ENCODE results near the gene ARF4. TPM values are rescaled to one million over a fixed set of nuclear protein-coding genes. Genes with fewer than 3 reads are reported as not detected.

The ARF4 gene
- total RNA-seq, 1 donor from 2014 or later, result 161 TPM

- no peaks in the 10 kb centered on the region for H3K9me3 Mint-ChIP-seq (ENCODE audit: unreplicated experiment)
- no peak for TF ChIP-seq CTCF (IDR thresholded peaks at IDR 0.05; ENCODE audit: unreplicated experiment)
- peak within 1 kb of the TSS; percentile 94 for H3K27ac Mint-ChIP-seq (ENCODE audit: unreplicated experiment)
- peak; percentile 66 for DNase-seq (ENCODE audit: low spot score)
- H3K4me3 Mint-ChIP-seq (ENCODE audit: unreplicated experiment), result peak within 1 kb of the TSS; percentile 91
- H3K27me3 Mint-ChIP-seq (ENCODE audit: unreplicated experiment), result peaks cover 4% of the 10 kb centered on the region
- peaks cover 15% of the 10 kb centered on the region for H3K4me1 Mint-ChIP-seq (ENCODE audit: unreplicated experiment)
- peaks cover 5% of the 10 kb centered on the region for H3K36me3 Mint-ChIP-seq (ENCODE audit: low read depth, unreplicated experiment)
These were observed 41.2 kb downstream of the ARF4 start, which contains the start of gene PDE12 for GRCh38 chr3:57555738-57556458. TSS of gene PDE12 (plus strand) at chr3:57556274. CDS start at chr3:57556380, 106 bp downstream.

GRCh38 chr3:57555306-57555705 is 41.8 kb downstream of the ARF4 start:
- no peak for DNase-seq (ENCODE audit: low spot score)
- peaks cover 15% of the 10 kb centered on the region for H3K4me1 Mint-ChIP-seq (ENCODE audit: unreplicated experiment)
- H3K27ac Mint-ChIP-seq (ENCODE audit: unreplicated experiment), result no peak overlapping the region
- peaks cover 5% of the 10 kb centered on the region for H3K36me3 Mint-ChIP-seq (ENCODE audit: low read depth, unreplicated experiment)
- H3K9me3 Mint-ChIP-seq (ENCODE audit: unreplicated experiment), result no peaks in the 10 kb centered on the region
- H3K27me3 Mint-ChIP-seq (ENCODE audit: unreplicated experiment), result peaks cover 4% of the 10 kb centered on the region
- peak overlapping the region; percentile 91 for H3K4me3 Mint-ChIP-seq (ENCODE audit: unreplicated experiment)
- no peak for TF ChIP-seq CTCF (IDR thresholded peaks at IDR 0.05; ENCODE audit: unreplicated experiment)

- no peak for DNase-seq (ENCODE audit: low spot score)
- H3K36me3 Mint-ChIP-seq (ENCODE audit: low read depth, unreplicated experiment), result no peaks in the 10 kb centered on the region
- no peaks in the 10 kb centered on the region for H3K9me3 Mint-ChIP-seq (ENCODE audit: unreplicated experiment)
- no peak overlapping the region for H3K27ac Mint-ChIP-seq (ENCODE audit: unreplicated experiment)
- no peak for TF ChIP-seq CTCF (IDR thresholded peaks at IDR 0.05; ENCODE audit: unreplicated experiment)
- H3K4me1 Mint-ChIP-seq (ENCODE audit: unreplicated experiment), result peaks cover 3% of the 10 kb centered on the region
- no peak overlapping the region for H3K4me3 Mint-ChIP-seq (ENCODE audit: unreplicated experiment)
- H3K27me3 Mint-ChIP-seq (ENCODE audit: unreplicated experiment), result no peaks in the 10 kb centered on the region
These were observed 50.5 kb downstream of the ARF4 start for GRCh38 chr3:57546616-57547015.

- peak overlapping the region; percentile 54 for H3K27ac Mint-ChIP-seq (ENCODE audit: unreplicated experiment)
- no peak overlapping the region for H3K4me3 Mint-ChIP-seq (ENCODE audit: unreplicated experiment)
- no peaks in the 10 kb centered on the region for H3K9me3 Mint-ChIP-seq (ENCODE audit: unreplicated experiment)
- no peaks in the 10 kb centered on the region for H3K36me3 Mint-ChIP-seq (ENCODE audit: low read depth, unreplicated experiment)
- TF ChIP-seq CTCF (IDR thresholded peaks at IDR 0.05; ENCODE audit: unreplicated experiment), result no peak
- no peaks in the 10 kb centered on the region for H3K27me3 Mint-ChIP-seq (ENCODE audit: unreplicated experiment)
- peaks cover 3% of the 10 kb centered on the region for H3K4me1 Mint-ChIP-seq (ENCODE audit: unreplicated experiment)
- no peak for DNase-seq (ENCODE audit: low spot score)
These were observed 51.4 kb downstream of the ARF4 start for GRCh38 chr3:57545636-57546268.

Measured in endothelial cell (in vitro differentiated cells).